GM19025 (cell line): Measurements from ENCODE around the gene MYMX.
"Not testable (repeated sequence)": the region's sequence is repeated elsewhere in the genome, so short reads cannot be mapped to it uniquely, and the experiment has no call there.

Source experiments
- ATAC-seq: cut with Tn5 transposase; IDR thresholded peaks from one replicate; pipeline ENCODE4 v1.9.1; 2021; ENCODE audit warnings: mild to moderate bottlenecking, low read depth, moderate library complexity; ENCODE audit not compliant: unreplicated experiment

The MYMX gene

GRCh38 chr6:44216677-44217331 is at the start of gene MYMX:
Gene MYMX (plus strand): TSS chr6:44216926. CDS start chr6:44217472, 546 bp downstream.
- no peak for ATAC-seq

DNA sequence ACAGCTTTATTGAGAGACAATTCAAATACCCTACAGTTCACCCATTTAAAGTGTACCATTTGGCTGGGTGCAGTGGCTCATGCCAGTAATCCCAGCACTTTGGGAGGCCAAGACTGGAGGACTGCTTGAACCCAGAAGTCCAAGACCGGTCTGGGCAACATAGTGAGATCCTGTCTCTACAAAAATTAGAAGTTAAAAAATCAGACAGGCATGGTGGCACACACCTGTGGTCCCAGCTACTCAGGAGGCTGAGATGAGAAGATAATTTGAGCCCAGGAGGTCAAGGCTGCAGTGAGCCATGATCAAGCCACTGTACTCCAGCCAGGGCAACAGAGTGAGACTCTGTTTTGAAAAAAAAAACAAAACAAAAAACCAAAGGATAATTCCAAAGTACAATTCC is 49.2 kb upstream of the MYMX start:
- ATAC-seq = no peak

- ATAC-seq = no peak
These were observed 47.6 kb upstream of the MYMX start for GRCh38 chr6:44169154-44169553.

DNA sequence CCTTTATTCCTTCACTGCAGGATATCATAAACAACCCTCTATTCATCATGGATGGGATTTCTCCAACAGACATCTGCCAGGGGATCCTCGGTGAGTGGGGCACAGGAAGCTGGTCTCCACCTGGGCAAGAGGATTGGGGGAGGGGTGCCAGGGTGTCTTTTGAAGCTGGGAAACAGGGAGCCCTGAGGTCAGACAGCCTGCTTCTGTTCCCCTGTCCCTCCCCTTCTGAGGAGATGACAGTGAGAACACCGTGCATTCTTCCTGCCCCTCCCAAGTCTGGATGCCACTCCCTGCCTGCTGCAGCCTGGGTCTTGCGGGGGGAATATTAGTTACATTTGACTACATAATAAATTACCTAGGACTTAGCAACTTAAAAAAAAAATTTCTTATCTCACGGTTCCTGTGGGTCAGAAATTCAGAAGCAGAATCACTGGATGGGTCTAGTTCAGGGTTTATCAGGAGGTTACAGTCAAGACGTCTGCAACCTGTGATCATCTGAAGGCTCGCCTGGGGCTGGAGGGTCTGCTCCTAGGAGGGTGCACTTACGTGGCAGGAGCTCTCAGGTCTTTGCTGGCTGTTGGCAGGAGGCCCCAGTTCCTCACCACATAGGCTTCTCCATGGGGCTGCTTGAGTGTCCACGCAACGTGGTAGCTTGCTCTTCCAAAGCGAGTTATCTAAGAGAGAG is 46.7 kb upstream of the MYMX start:
- no peak for ATAC-seq

DNA sequence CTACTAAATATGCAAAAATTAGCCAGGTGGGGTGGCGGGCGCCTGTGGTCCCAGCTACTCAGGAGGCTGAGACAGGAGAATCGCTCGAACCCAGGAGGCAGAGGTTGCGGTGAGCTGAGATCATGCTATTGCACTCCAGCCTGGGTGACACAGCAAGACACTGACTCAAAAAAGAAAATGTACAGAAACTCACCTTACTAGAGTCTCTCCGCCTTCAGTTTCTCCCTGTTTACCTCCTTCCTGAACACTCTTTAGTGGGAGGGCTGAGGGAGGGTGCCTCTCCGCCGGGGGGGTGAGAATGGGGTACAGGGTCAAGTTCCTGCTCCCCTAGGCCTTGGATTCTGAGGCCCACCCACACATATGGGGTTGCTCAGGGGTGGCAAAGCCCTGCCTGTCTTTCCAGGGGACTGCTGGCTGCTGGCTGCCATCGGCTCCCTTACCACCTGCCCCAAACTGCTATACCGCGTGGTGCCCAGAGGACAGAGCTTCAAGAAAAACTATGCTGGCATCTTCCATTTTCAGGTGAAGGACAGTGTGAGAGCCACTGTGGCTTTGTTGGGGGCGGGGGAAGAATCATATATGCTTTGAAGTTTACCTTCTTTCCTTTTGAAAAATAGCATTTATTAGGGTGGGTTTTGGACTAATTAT is 44.7 kb upstream of the MYMX start:
- ATAC-seq = no peak

GRCh38 chr6:44172731-44173500 is 43.8 kb upstream of the MYMX start:
- peak; percentile 64 for ATAC-seq

- ATAC-seq = no peak
These were observed 40.5 kb upstream of the MYMX start for GRCh38 chr6:44176130-44176761.

DNA sequence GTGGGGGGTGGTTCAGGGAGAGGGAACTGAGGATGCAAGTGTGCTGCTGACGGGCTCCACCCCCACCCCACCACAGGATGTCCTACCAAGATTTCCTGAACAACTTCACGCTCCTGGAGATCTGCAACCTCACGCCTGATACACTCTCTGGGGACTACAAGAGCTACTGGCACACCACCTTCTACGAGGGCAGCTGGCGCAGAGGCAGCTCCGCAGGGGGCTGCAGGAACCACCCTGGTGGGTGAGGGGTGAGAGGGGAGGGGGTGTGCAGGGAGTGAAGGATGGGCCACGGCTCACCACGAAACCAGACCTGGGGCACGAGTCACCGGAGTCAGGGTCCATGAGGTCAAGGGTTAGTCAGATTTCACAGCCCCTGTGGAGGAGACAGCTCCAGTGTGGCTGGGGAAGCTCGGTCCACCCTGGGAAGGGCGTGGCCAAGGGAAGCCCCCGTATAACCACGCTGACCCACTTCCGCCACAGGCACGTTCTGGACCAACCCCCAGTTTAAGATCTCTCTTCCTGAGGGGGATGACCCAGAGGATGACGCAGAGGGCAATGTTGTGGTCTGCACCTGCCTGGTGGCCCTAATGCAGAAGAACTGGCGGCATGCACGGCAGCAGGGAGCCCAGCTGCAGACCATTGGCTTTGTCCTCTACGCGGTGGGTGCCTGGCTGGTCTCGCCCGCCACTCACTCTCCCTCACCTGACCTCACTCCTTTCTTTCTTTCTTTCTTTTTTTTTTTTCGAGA is 39.8 kb upstream of the MYMX start:
- ATAC-seq = no peak

GRCh38 chr6:44177691-44178423 is 38.9 kb upstream of the MYMX start:
- no peak for ATAC-seq

- ATAC-seq = no peak
These were observed 38.2 kb upstream of the MYMX start for GRCh38 chr6:44178424-44179071.

- ATAC-seq = no peak
These were observed 37.6 kb upstream of the MYMX start for GRCh38 chr6:44179072-44179536.

DNA sequence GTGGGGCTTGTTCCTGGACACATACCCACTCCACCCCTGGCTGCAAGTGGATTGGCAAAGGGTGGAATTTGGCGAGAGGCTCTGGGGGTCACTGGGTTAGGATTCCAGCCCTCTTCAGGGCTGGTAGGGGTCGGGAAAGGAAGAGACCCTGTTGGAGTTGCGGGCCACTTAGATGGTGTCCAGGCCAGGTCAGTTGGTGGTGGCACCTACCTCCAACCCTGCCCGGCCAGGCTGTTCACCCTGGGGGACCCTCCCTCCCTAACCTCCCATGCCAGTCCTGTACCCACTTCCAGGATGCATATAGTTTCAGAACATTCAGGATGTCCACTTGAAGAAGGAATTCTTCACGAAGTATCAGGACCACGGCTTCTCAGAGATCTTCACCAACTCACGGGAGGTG is 37.1 kb upstream of the MYMX start:
- no peak for ATAC-seq

DNA sequence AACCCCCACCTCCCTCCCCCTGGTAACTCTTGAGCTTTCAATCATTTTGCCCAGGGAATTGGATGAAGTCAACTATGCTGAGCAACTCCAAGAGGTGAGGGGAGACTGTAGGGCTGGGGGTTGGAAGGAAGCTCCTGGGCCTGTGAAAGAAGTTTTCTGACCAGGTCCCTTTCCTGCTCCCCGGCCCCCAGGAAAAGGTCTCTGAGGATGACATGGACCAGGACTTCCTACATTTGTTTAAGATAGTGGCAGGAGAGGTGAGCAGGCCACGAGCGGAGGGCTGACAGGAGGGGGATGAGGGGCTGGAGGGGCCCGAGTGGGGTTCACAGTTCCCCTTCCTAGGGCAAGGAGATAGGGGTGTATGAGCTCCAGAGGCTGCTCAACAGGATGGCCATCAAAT is 36.3 kb upstream of the MYMX start:
- ATAC-seq = no peak

DNA sequence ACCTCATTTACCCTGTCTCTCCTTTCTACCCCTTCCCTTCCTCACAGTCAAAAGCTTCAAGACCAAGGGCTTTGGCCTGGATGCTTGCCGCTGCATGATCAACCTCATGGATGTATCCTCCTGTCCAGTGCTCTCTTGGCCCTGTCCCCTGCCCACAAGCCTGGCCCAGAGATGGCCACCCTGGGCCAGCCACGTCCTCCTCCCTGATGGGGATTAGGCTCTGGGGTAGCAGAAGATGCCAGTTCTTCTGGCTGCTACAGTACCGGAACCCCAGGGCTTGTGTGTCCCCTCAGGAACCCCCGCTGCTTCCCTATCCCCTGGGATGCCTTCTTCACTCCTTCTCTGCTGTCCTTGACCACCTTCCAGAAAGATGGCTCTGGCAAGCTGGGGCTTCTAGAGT is 35.8 kb upstream of the MYMX start:
- ATAC-seq = no peak

DNA sequence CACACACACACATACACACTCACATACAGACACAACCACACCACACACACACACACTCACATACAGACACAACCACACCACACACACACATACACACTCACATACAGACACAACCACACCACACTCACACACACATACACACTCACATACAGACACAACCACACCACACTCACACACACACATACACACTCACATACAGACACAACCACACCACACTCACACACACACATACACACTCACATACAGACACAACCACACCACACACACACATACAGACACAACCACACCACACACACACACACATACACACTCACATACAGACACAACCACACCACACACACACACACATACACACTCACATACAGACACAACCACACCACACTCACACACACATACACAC is 34.9 kb upstream of the MYMX start:
- ATAC-seq = not testable (repeated sequence)

GRCh38 chr6:44182911-44183390 is 33.8 kb upstream of the MYMX start:
- no peak for ATAC-seq

- no peak for ATAC-seq
These were observed 32.9 kb upstream of the MYMX start for GRCh38 chr6:44183783-44184182.

- not testable (repeated sequence) for ATAC-seq
These were observed 31.4 kb upstream of the MYMX start for GRCh38 chr6:44185356-44185755.
